HG03575 (cell line): Measurements from ENCODE around the gene KDM2A.

Source experiments
- ATAC-seq: cut with Tn5 transposase; IDR thresholded peaks from one replicate; pipeline ENCODE4 v1.9.1; 2021; ENCODE audit not compliant: unreplicated experiment, insufficient number of reproducible peaks, low FRiP score; ENCODE audit errors: extremely low read depth

KDM2A gene

GRCh38 chr11:67278135-67278938, 159.3 kb downstream of the KDM2A start:
- ATAC-seq: no peak

GRCh38 chr11:67278939-67279588, 160.0 kb downstream of the KDM2A start:
- no peak for ATAC-seq

GRCh38 chr11:67279589-67280340, 160.7 kb downstream of the KDM2A start:
- ATAC-seq: no peak

GRCh38 chr11:67280341-67280787, 161.3 kb downstream of the KDM2A start:
- no peak for ATAC-seq

DNA sequence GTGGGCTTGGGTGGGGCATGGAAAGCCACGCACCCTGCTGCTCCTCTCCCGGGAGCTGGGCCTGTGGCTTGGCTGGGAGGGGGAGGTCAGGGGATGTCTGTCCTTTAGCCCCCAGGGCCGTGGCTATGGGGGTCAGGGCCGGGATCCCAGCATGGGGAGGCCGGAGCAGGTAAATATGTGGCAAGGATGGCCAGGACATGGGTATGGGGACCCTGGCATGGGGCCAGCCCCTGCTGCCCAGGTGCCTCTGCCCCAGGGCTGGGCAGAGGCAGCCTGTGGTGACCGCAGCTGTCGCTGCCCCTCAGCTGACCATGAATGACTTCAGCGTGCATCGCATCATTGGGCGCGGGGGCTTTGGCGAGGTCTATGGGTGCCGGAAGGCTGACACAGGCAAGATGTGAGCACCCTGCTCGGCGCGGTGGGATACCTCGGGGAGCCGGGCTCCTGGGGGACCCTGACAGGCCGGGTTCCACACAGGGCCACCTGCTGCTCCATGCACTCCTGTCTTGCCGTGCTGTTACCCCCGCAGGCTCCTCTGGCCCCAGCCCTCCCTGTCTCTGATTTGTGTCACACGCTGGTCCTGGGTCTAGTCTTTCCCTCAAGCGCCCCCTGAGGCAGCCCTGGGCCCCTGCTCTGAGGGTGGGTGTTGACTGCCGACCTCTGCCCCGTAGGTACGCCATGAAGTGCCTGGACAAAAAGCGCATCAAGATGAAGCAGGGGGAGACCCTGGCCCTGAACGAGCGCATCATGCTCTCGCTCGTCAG, 161.9 kb downstream of the KDM2A start:
- ATAC-seq: no peak

DNA sequence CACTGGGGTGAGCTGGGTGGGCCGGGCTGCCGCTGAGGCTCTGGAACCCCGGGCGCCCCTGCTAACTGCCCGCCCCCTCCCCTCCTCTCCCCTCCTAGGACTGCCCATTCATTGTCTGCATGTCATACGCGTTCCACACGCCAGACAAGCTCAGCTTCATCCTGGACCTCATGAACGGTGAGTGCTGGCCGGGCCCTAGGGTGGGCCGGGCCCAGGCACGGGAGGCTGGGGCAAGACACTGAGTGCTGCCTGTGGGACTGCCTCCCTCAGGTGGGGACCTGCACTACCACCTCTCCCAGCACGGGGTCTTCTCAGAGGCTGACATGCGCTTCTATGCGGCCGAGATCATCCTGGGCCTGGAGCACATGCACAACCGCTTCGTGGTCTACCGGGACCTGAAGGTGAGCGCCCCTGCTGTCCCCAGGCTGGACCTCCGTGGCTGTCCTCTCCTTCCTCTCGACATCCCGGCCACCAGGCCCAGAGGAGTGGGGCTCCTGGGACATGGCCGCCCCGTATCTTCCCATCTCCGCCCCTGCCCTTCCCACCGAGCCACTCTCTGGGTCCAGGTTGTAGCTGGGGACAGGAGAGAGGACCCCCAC, 162.6 kb downstream of the KDM2A start:
- no peak for ATAC-seq

GRCh38 chr11:67282155-67282875, 163.3 kb downstream of the KDM2A start:
- no peak for ATAC-seq

GRCh38 chr11:67282876-67283371, 163.9 kb downstream of the KDM2A start:
- no peak for ATAC-seq

DNA sequence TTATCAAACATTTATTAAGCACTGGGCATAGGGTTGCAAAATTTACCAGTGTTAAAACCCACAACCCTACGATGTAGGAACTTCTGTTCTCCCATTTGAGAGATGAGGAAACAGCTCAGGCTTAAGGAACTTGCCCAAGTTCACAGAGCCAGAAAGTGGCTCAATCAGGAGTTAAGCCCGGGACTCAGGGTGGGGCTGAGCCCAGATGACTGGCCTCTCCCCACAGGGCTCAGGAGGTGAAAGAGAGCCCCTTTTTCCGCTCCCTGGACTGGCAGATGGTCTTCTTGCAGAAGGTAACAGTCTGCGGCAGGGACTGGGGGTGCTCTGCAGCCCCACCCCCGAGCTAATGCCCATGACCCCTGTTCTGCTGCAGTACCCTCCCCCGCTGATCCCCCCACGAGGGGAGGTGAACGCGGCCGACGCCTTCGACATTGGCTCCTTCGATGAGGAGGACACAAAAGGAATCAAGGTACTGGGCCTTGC, 164.5 kb downstream of the KDM2A start:
- ATAC-seq: no peak

DNA sequence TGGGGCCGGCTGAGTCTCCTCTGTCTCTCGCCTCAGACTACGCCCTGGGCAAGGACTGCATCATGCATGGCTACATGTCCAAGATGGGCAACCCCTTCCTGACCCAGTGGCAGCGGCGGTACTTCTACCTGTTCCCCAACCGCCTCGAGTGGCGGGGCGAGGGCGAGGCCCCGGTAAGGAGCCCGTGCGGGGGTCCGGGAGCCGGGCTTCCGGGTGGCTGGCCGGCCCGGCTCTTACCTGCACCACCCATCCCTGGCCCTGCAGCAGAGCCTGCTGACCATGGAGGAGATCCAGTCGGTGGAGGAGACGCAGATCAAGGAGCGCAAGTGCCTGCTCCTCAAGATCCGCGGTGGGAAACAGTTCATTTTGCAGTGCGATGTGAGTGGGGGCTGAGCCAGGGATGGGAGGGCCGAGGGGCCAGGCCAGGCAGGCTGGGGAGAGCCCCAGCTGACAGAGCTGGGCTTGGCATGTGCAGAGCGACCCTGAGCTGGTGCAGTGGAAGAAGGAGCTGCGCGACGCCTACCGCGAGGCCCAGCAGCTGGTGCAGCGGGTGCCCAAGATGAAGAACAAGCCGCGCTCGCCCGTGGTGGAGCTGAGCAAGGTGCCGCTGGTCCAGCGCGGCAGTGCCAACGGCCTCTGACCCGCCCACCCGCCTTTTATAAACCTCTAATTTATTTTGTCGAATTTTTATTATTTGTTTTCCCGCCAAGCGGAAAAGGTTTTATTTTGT, 165.9 kb downstream of the KDM2A start:
- ATAC-seq: no peak

GRCh38 chr11:67285541-67286498, 166.8 kb downstream of the KDM2A start:
- no peak for ATAC-seq

DNA sequence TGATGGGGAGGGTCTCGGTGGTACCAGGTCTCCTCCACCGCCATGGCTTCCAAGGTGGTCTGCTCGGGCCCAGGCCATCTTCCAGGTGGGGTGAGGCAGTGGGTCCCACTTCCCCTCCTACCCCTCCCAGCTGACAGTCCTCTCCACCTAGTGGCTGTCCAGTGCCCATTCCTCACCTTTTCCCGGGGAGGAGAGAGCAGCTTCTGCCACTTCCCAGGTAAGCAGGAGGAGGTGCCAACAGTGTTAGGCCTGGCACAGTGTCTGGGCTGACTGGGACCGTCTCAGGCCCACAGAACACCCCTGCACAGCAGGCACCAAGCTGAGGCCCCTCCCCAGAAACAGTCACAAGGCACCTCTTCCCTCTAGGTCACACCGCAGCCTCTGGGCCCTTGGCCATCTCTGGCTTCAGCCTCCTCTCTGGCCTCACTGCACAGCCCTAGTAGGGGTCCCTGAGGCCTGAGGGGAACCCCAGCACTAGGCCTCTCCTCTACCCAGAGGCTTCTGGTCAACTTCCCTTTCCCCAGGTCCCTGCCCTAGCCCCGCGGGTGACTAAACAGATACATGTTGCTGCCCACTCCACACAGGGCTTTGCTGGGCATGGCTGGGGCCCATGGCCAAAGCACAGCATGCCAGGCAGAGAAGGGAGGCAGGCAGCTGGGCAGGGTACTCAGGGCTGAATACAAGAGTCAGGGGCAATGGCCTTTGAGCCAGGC, 167.7 kb downstream of the KDM2A start:
- no peak for ATAC-seq

DNA sequence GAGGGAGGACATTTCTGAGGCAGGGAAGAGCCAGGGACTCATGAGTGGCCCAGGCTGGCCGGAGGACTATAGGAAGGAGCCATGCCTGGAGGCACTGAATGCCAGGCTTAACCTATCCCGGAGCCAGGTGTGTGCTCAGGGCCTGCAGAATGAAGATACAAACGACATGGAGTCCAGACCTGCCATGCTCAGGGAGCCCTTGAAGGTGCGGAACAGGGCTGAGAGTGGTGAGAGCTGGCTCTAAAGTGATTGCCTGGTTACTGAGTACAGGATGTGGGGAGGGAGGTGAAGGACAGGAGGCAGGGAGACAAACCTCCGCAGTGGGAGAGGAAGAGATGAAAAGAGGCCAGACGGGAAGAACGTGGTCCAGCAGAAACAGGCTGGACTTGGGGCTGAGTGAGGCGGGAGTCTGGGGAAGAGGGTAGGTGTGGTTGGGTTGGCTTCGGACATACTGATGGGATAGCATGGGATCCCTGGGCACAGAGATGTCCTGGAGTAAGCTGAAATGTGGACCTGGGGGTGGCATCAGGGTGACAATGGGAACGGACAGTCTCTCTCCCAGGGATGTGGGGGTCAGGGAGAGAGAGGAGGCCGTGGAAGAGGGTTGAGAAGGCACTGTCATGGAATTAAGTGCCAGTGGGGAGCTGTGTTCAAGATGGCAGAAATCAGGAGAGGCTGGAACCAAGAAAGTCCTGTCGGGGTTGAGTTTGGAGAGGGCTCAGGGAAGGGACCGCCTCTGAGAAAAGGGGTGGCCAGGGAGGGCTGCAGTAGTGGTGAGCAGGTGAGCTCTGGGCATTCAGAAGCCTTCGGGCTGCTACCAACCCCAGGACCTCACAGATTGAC, 168.5 kb downstream of the KDM2A start:
- no peak for ATAC-seq

DNA sequence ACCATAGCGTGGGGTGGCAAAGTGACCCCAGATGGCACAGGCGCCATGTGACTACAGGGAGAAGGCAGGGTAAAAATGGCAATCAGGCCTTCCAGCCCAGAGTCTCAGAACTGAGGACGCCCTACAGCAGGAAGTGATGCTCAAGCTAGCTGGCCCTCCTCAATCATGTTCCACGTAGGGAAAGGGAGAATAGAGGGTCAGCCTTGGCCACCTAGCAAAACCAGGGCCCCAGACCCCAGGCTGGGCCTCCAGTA, 169.1 kb downstream of the KDM2A start:
- no peak for ATAC-seq
